HepG2 (cell line): ENCODE measurements around the gene IMMT. TPM values are rescaled to one million over a fixed set of nuclear protein-coding genes. Genes with fewer than 3 reads are reported as not detected.

ENCODE experiments used
- ATAD3A ChIP-seq: sonication (generic); formaldehyde crosslinking; IDR thresholded peaks from 2 replicates; pipeline ENCODE4 v1.4.0; 2020; ENCODE audit warnings: missing genetic modification reagents
- CCAR2 ChIP-seq: fragments of 200-400 bp; formaldehyde crosslinking; optimal IDR thresholded peaks from 2 replicates; pipeline ENCODE3; 2018; ENCODE audit warnings: low read depth, mild to moderate bottlenecking, low read length, moderate library complexity
- GTF2F1 ChIP-seq: fragments of 150-350 bp; IDR thresholded peaks from 2 replicates; pipeline ENCODE4 v1.6.1; 2014; ENCODE audit warnings: low read length
- HES4 ChIP-seq: sonication (generic); formaldehyde crosslinking; IDR thresholded peaks from 2 replicates; pipeline ENCODE4 v1.9.0; 2021; ENCODE audit warnings: mild to moderate bottlenecking, missing genetic modification reagents, borderline replicate concordance
- HOXA3 ChIP-seq: sonication (generic); formaldehyde crosslinking; IDR thresholded peaks from 2 replicates; pipeline ENCODE4 v1.5.0; 2020; ENCODE audit warnings: missing genetic modification reagents
- MAFG ChIP-seq: sonication (generic); formaldehyde crosslinking; IDR thresholded peaks from 2 replicates; pipeline ENCODE4 v1.5.1; 2020; ENCODE audit warnings: mild to moderate bottlenecking, missing genetic modification reagents
- PITX1 ChIP-seq: sonication (generic); formaldehyde crosslinking; IDR thresholded peaks from 2 replicates; pipeline ENCODE4 v1.5.1; 2020; ENCODE audit warnings: mild to moderate bottlenecking, missing genetic modification reagents
- TFDP1 ChIP-seq: IDR thresholded peaks from 2 replicates; pipeline ENCODE4 v1.6.1; 2016; ENCODE audit warnings: missing compliant biosample characterization, missing genetic modification reagents, borderline replicate concordance
- ZBTB7A ChIP-seq: sonication (generic); formaldehyde crosslinking; IDR thresholded peaks from 2 replicates; pipeline ENCODE4 v1.8.0; 2022; ENCODE audit warnings: mild to moderate bottlenecking, missing genetic modification reagents
- ZFAT ChIP-seq: sonication (generic); formaldehyde crosslinking; conservative IDR thresholded peaks from 2 replicates; pipeline ENCODE4 v1.8.1; 2023; ENCODE audit warnings: missing genetic modification reagents, inconsistent platforms
- ZFP36 ChIP-seq: fragments of 150-350 bp; IDR thresholded peaks from 2 replicates; pipeline ENCODE4 v1.6.1; 2018; ENCODE audit warnings: borderline replicate concordance, low read length, low read depth; ENCODE audit not compliant: partially characterized antibody
- ZFP90 ChIP-seq: sonication (generic); formaldehyde crosslinking; IDR thresholded peaks from 2 replicates; pipeline ENCODE4 v1.8.0; 2022; ENCODE audit warnings: missing genetic modification reagents, mild to moderate bottlenecking, inconsistent platforms, borderline replicate concordance
- ZNF263 ChIP-seq: sonication (generic); formaldehyde crosslinking; IDR thresholded peaks from 2 replicates; pipeline ENCODE4 v1.4.0; 2020; ENCODE audit warnings: missing genetic modification reagents
- ZNF747 ChIP-seq: sonication (generic); formaldehyde crosslinking; IDR thresholded peaks from 2 replicates; pipeline ENCODE4 v1.8.1; 2023; ENCODE audit warnings: missing genetic modification reagents, mild to moderate bottlenecking, borderline replicate concordance
- ZNF780A ChIP-seq: sonication (generic); formaldehyde crosslinking; IDR thresholded peaks from 2 replicates; pipeline ENCODE4 v1.8.0; 2022; ENCODE audit warnings: mild to moderate bottlenecking, missing genetic modification reagents, moderate library complexity
- ZNF782 ChIP-seq: sonication (generic); formaldehyde crosslinking; IDR thresholded peaks from 2 replicates; pipeline ENCODE4 v1.4.0; 2020; ENCODE audit warnings: missing genetic modification reagents, mild to moderate bottlenecking, borderline replicate concordance
- polyA plus RNA-seq, 8 experiments: library from polyadenylated mRNA; depleted of rRNA in 3 of 8; stranded (reverse) in 7 of 8; unstranded in 1 of 8; fragments of >200 nt; fragmentation: Illumina TruSeq in 4 of 8; extraction: Trizol in 4 of 8; gene quantifications; 2 replicates each; pipeline versions ENCODE4 v1.2.1 to v1.2.3, GENCODE V29; 2011 to 2016; ENCODE audit warnings: low read depth in 4 of 8, missing spikeins in 1 of 8, mixed read lengths in 1 of 8; ENCODE audit not compliant: insufficient read depth in 1 of 8
- total RNA-seq, 5 experiments: library from RNA; depleted of rRNA; stranded (reverse); fragments of >200 nt; fragmentation: Illumina TruSeq; extraction: Trizol; gene quantifications; 2 replicates each; pipeline ENCODE4 v1.2.3, GENCODE V29; 2016; ENCODE audit warnings: low read depth in 1 of 5
- TF ChIP-seq, protein P1 (sequence below): sonication (generic); formaldehyde crosslinking; IDR thresholded peaks from 2 replicates; pipeline ENCODE4 v1.5.0; 2020; ENCODE audit warnings: mild to moderate bottlenecking, missing genetic modification reagents
- TF ChIP-seq, protein P2 (sequence below): sonication (generic); formaldehyde crosslinking; IDR thresholded peaks from 2 replicates; pipeline ENCODE4 v1.9.0; 2021; ENCODE audit warnings: missing genetic modification reagents, borderline replicate concordance
- TF ChIP-seq, protein P3 (sequence below): sonication (generic); formaldehyde crosslinking; IDR thresholded peaks from 2 replicates; pipeline ENCODE4 v1.8.0; 2022; ENCODE audit warnings: mild to moderate bottlenecking, missing genetic modification reagents; ENCODE audit not compliant: insufficient replicate concordance
- TF ChIP-seq, protein P4 (sequence below): fragments of 450-650 bp; IDR thresholded peaks from 2 replicates; pipeline ENCODE4 v1.6.1; 2017

IMMT gene
- total and polyA plus RNA-seq, 2 of the 13 experiments (the other 11 are each of a cell fraction or from before 2014, with no cell fraction given): 63.5 to 119 TPM

- TF ChIP-seq, protein P1, sequence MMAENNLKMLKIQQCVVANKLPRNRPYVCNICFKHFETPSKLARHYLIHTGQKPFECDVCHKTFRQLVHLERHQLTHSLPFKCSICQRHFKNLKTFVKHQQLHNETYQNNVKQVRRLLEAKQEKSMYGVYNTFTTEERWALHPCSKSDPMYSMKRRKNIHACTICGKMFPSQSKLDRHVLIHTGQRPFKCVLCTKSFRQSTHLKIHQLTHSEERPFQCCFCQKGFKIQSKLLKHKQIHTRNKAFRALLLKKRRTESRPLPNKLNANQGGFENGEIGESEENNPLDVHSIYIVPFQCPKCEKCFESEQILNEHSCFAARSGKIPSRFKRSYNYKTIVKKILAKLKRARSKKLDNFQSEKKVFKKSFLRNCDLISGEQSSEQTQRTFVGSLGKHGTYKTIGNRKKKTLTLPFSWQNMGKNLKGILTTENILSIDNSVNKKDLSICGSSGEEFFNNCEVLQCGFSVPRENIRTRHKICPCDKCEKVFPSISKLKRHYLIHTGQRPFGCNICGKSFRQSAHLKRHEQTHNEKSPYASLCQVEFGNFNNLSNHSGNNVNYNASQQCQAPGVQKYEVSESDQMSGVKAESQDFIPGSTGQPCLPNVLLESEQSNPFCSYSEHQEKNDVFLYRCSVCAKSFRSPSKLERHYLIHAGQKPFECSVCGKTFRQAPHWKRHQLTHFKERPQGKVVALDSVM (CRISPR knock-in tag): peak; percentile 98
- TF ChIP-seq ZFP90 (CRISPR knock-in tag): no peak
- TF ChIP-seq, protein P2, sequence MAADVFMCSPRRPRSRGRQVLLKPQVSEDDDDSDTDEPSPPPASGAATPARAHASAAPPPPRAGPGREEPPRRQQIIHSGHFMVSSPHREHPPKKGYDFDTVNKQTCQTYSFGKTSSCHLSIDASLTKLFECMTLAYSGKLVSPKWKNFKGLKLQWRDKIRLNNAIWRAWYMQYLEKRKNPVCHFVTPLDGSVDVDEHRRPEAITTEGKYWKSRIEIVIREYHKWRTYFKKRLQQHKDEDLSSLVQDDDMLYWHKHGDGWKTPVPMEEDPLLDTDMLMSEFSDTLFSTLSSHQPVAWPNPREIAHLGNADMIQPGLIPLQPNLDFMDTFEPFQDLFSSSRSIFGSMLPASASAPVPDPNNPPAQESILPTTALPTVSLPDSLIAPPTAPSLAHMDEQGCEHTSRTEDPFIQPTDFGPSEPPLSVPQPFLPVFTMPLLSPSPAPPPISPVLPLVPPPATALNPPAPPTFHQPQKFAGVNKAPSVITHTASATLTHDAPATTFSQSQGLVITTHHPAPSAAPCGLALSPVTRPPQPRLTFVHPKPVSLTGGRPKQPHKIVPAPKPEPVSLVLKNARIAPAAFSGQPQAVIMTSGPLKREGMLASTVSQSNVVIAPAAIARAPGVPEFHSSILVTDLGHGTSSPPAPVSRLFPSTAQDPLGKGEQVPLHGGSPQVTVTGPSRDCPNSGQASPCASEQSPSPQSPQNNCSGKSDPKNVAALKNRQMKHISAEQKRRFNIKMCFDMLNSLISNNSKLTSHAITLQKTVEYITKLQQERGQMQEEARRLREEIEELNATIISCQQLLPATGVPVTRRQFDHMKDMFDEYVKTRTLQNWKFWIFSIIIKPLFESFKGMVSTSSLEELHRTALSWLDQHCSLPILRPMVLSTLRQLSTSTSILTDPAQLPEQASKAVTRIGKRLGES: no peak
- TF ChIP-seq TFDP1 (CRISPR knock-in tag): no peak
- TF ChIP-seq MAFG (CRISPR knock-in tag): no peak
- no peak for TF ChIP-seq ZBTB7A
- TF ChIP-seq PITX1 (CRISPR knock-in tag): 0 out of 2 replicates have a peak, but pooled peaks have one; percentile 7
- no peak for TF ChIP-seq ZNF263 (CRISPR knock-in tag)
- TF ChIP-seq HOXA3 (CRISPR knock-in tag): no peak
- TF ChIP-seq ZFAT (CRISPR knock-in tag): no peak
- TF ChIP-seq ZFP36: no peak
- TF ChIP-seq ZNF780A: peak; percentile 38; the same call in 1 of the 2 replicates
- 0 out of 2 replicates have a peak, but pooled peaks have one; percentile 26 for TF ChIP-seq ATAD3A (CRISPR knock-in tag)
- TF ChIP-seq, protein P3, sequence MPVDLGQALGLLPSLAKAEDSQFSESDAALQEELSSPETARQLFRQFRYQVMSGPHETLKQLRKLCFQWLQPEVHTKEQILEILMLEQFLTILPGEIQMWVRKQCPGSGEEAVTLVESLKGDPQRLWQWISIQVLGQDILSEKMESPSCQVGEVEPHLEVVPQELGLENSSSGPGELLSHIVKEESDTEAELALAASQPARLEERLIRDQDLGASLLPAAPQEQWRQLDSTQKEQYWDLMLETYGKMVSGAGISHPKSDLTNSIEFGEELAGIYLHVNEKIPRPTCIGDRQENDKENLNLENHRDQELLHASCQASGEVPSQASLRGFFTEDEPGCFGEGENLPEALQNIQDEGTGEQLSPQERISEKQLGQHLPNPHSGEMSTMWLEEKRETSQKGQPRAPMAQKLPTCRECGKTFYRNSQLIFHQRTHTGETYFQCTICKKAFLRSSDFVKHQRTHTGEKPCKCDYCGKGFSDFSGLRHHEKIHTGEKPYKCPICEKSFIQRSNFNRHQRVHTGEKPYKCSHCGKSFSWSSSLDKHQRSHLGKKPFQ (CRISPR knock-in tag): no peak
- TF ChIP-seq ZNF747 (CRISPR knock-in tag): no peak
- TF ChIP-seq, protein P4, sequence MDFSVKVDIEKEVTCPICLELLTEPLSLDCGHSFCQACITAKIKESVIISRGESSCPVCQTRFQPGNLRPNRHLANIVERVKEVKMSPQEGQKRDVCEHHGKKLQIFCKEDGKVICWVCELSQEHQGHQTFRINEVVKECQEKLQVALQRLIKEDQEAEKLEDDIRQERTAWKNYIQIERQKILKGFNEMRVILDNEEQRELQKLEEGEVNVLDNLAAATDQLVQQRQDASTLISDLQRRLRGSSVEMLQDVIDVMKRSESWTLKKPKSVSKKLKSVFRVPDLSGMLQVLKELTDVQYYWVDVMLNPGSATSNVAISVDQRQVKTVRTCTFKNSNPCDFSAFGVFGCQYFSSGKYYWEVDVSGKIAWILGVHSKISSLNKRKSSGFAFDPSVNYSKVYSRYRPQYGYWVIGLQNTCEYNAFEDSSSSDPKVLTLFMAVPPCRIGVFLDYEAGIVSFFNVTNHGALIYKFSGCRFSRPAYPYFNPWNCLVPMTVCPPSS: no peak
- no peak for TF ChIP-seq GTF2F1
- TF ChIP-seq ZNF782 (CRISPR knock-in tag): no peak
- TF ChIP-seq CCAR2: no peak
- TF ChIP-seq HES4 (CRISPR knock-in tag): no peak
Measured at GRCh38 chr2:86195808-86196387, 636 bp upstream of the IMMT start (continued).
